ENCODE results near the gene FKBP1B. TPM values are rescaled to one million over a fixed set of nuclear protein-coding genes. Genes with fewer than 3 reads are reported as not detected.
A peak's percentile ranks its signal among the peaks of the same experiment; 100 is the strongest.

FKBP1B gene
- total RNA-seq, 2 donors from 2014 or later, result 0.64 to 1.4 TPM

GRCh38 chr2:24047703-24048033, 1.9 kb upstream of the FKBP1B start:
- Mint-ChIP-seq H3K36me3 (peaks cover 6 to 9% of the 10 kb centered on the region in 2 donors), H3K9me3 (no peaks in the 10 kb centered on the region), H3K27ac (peak overlapping the region in 1 of 2 donors; percentile 93)
- ATAC-seq, result peak; percentile 1 to 2
- no peak for DNase-seq (ENCODE audit: low spot score in 2 of 2)

- no peak overlapping the region for H3K27ac Mint-ChIP-seq
- DNase-seq (ENCODE audit: low spot score in 2 of 2) (no peak), ATAC-seq (no peak)
- H3K9me3 Mint-ChIP-seq, result no peaks in the 10 kb centered on the region
- H3K36me3 Mint-ChIP-seq, result peaks cover 6 to 9% of the 10 kb centered on the region in 2 donors
These were observed 614 bp upstream of the FKBP1B start for GRCh38 chr2:24048769-24049484.

- ATAC-seq (no peak), DNase-seq (ENCODE audit: low spot score in 2 of 2) (peak in 1 of 2 donors; percentile 14)
- peaks cover 6 to 9% of the 10 kb centered on the region in 2 donors for H3K36me3 Mint-ChIP-seq
These were observed 769 bp downstream of the FKBP1B start for GRCh38 chr2:24050041-24050979.

GRCh38 chr2:24051833-24052232, 2.3 kb downstream of the FKBP1B start:
- DNase-seq (ENCODE audit: low spot score in 2 of 2) (no peak), ATAC-seq (no peak)
- no peak overlapping the region for H3K27ac Mint-ChIP-seq
- peaks cover 6 to 9% of the 10 kb centered on the region in 2 donors for H3K36me3 Mint-ChIP-seq
- no peaks in the 10 kb centered on the region for H3K9me3 Mint-ChIP-seq

More at GRCh38 chr2:24050041-24050979, 769 bp downstream of the FKBP1B start:
- Mint-ChIP-seq H3K9me3 (no peaks in the 10 kb centered on the region), H3K27ac (no peak overlapping the region)

GRCh38 chr2:24052951-24053350, 3.4 kb downstream of the FKBP1B start:
- no peaks in the 10 kb centered on the region for H3K9me3 Mint-ChIP-seq
- ATAC-seq (no peak), DNase-seq (ENCODE audit: low spot score in 2 of 2) (no peak)
- H3K27ac Mint-ChIP-seq, result no peak overlapping the region
- no peaks in the 10 kb centered on the region for H3K36me3 Mint-ChIP-seq

GRCh38 chr2:24054366-24055010, 4.9 kb downstream of the FKBP1B start:
- no peak for DNase-seq (ENCODE audit: low spot score in 2 of 2)
- Mint-ChIP-seq H3K27ac (no peak overlapping the region), H3K9me3 (no peaks in the 10 kb centered on the region), H3K36me3 (no peaks in the 10 kb centered on the region)
- no peak for ATAC-seq

- Mint-ChIP-seq H3K36me3 (no peaks in the 10 kb centered on the region), H3K9me3 (no peaks in the 10 kb centered on the region)
- no peak for ATAC-seq
These were observed 6.2 kb downstream of the FKBP1B start for GRCh38 chr2:24055750-24056149.

GRCh38 chr2:24058564-24059271, 9.2 kb downstream of the FKBP1B start:
- no peak for ATAC-seq
- Mint-ChIP-seq H3K36me3 (no peaks in the 10 kb centered on the region), H3K27ac (no peak overlapping the region), H3K9me3 (no peaks in the 10 kb centered on the region)
- DNase-seq (ENCODE audit: low spot score in 2 of 2), result no peak

More at GRCh38 chr2:24055750-24056149, 6.2 kb downstream of the FKBP1B start:
- H3K27ac Mint-ChIP-seq, result no peak overlapping the region
- no peak for DNase-seq (ENCODE audit: low spot score in 2 of 2)

GRCh38 chr2:24065341-24065740, 15.8 kb downstream of the FKBP1B start:
- H3K27ac Mint-ChIP-seq, result no peak overlapping the region
- ATAC-seq, result peak; percentile 51 to 66
- DNase-seq (ENCODE audit: low spot score in 2 of 2), result no peak
- no peaks in the 10 kb centered on the region for H3K9me3 Mint-ChIP-seq
- H3K36me3 Mint-ChIP-seq, result peaks cover 0 to 7% of the 10 kb centered on the region in 2 donors

- peaks cover 19 to 25% of the 10 kb centered on the region in 2 donors for H3K36me3 Mint-ChIP-seq
- DNase-seq (ENCODE audit: low spot score in 2 of 2) (no peak), ATAC-seq (no peak)
- peak overlapping the region; percentile 35 to 73 for H3K27ac Mint-ChIP-seq
- no peaks in the 10 kb centered on the region for H3K9me3 Mint-ChIP-seq
These were observed 22.7 kb downstream of the FKBP1B start for GRCh38 chr2:24072259-24072658.

GRCh38 chr2:24073816-24074215, 24.3 kb downstream of the FKBP1B start:
- no peak for DNase-seq (ENCODE audit: low spot score in 2 of 2)
- no peaks in the 10 kb centered on the region for H3K9me3 Mint-ChIP-seq
- peaks cover 19 to 23% of the 10 kb centered on the region in 2 donors for H3K36me3 Mint-ChIP-seq
- ATAC-seq, result no peak
- H3K27ac Mint-ChIP-seq, result no peak overlapping the region

- DNase-seq (ENCODE audit: low spot score in 2 of 2), result no peak
- Mint-ChIP-seq H3K36me3 (peaks cover 18 to 19% of the 10 kb centered on the region in 2 donors), H3K9me3 (no peaks in the 10 kb centered on the region), H3K27ac (peak overlapping the region; percentile 90 to 97)
- no peak for ATAC-seq
These were observed 25.7 kb downstream of the FKBP1B start for GRCh38 chr2:24075259-24075658.

GRCh38 chr2:24075915-24076848, 26.6 kb downstream of the FKBP1B start, which contains the start of gene SF3B6:
TSS of gene SF3B6 (minus strand) at chr2:24076326. CDS start at chr2:24076229, 97 bp downstream.
- DNase-seq (ENCODE audit: low spot score in 2 of 2) (peak; percentile 99), ATAC-seq (peak; percentile 91 to 93)

GRCh38 chr2:24076849-24077534, 27.5 kb downstream of the FKBP1B start:
- Mint-ChIP-seq H3K36me3 (peaks cover 18 to 19% of the 10 kb centered on the region in 2 donors), H3K27ac (peak overlapping the region; percentile 90 to 97), H3K9me3 (no peaks in the 10 kb centered on the region)
- DNase-seq (ENCODE audit: low spot score in 2 of 2) (peak; percentile 13 to 58), ATAC-seq (no peak)

More at GRCh38 chr2:24075915-24076848, 26.6 kb downstream of the FKBP1B start, which contains the start of gene SF3B6:
- Mint-ChIP-seq H3K27ac (peak within 1 kb of the TSS; percentile 90 to 97), H3K36me3 (peaks cover 18 to 19% of the 10 kb centered on the region in 2 donors), H3K9me3 (no peaks in the 10 kb centered on the region)

- Mint-ChIP-seq H3K27ac (peak overlapping the region; percentile 85 to 90), H3K36me3 (peaks cover 15 to 18% of the 10 kb centered on the region in 2 donors), H3K9me3 (no peaks in the 10 kb centered on the region)
- no peak for DNase-seq (ENCODE audit: low spot score in 2 of 2)
- ATAC-seq, result no peak
These were observed 28.0 kb downstream of the FKBP1B start for GRCh38 chr2:24077535-24077877.

Data from activated naive CD4-positive, alpha-beta T cell treated with anti-CD3 and anti-CD28 coated beads, Interleukin-2, amount 50 U/mL, for 72 hours (primary cell).